OCI-LY7 (cell line): ENCODE results near the gene NTRK3. TPM values are rescaled to one million over a fixed set of nuclear protein-coding genes. Genes with fewer than 3 reads are reported as not detected.

ENCODE experiments used
- BruUV-seq: library from RNA; stranded (reverse); fragments of 400-500 nt; replicated peaks from 2 replicates; lab custom pipeline; 2021; lab: Mats Ljungman, UMichigan
- CTCF ChIA-PET: fragments of 300-600 bp; sonication (Branson Sonifier 250); formaldehyde crosslinking; loops from one replicate; lab custom pipeline; 2022; ENCODE audit warnings: antibody characterized with exemption; ENCODE audit not compliant: unreplicated experiment; lab: Charles Lee
- POLR2A ChIA-PET: fragments of 300-600 bp; sonication (Branson Sonifier 250); formaldehyde crosslinking; loops from one replicate; lab custom pipeline; 2022; ENCODE audit warnings: antibody characterized with exemption; lab: Charles Lee
- DNase-seq: peaks from one replicate; pipeline ENCODE4 v3.0.0-alpha.2; 2015; ENCODE audit warnings: low spot score
- H2AFZ ChIP-seq: fragments of 200-600 bp; sonication (generic), shearing (Covaris generic); 2 replicates; pipeline ENCODE4 v1.6.1; 2014; ENCODE audit warnings: mild to moderate bottlenecking, antibody characterized with exemption, low read length, moderate library complexity
- H3K27ac ChIP-seq: fragments of 200-600 bp; sonication (generic); 2 replicates; pipeline ENCODE4 v1.5.1; 2014; ENCODE audit warnings: mixed run types, low read depth, mild to moderate bottlenecking, moderate library complexity, low read length, inconsistent platforms; ENCODE audit not compliant: poor library complexity, severe bottlenecking
- H3K36me3 ChIP-seq: fragments of 200-600 bp; sonication (generic); 2 replicates; pipeline ENCODE4 v1.6.1; 2014; ENCODE audit warnings: mild to moderate bottlenecking, antibody characterized with exemption, low read length, moderate library complexity, mixed read lengths; ENCODE audit not compliant: insufficient read depth
- H3K4me1 ChIP-seq: fragments of 200-600 bp; sonication (generic); 2 replicates; pipeline ENCODE4 v1.5.1; 2014; ENCODE audit warnings: mild to moderate bottlenecking, low read length; ENCODE audit not compliant: insufficient read depth, poor library complexity, severe bottlenecking
- H3K4me2 ChIP-seq: fragments of 200-600 bp; sonication (generic); 2 replicates; pipeline ENCODE4 v1.6.1; 2014; ENCODE audit warnings: mild to moderate bottlenecking, low read length
- H3K4me3 ChIP-seq: fragments of 200-600 bp; sonication (generic); 2 replicates; pipeline ENCODE4 v1.5.1; 2014; ENCODE audit warnings: mild to moderate bottlenecking, low read depth, low read length; ENCODE audit not compliant: poor library complexity, severe bottlenecking
- H3K79me2 ChIP-seq: fragments of 200-600 bp; sonication (generic); 2 replicates; pipeline ENCODE4 v1.6.1; 2016; ENCODE audit warnings: low read depth, mild to moderate bottlenecking, low read length, moderate library complexity, mixed read lengths; ENCODE audit not compliant: insufficient read depth
- H3K9me2 ChIP-seq: fragments of 200-600 bp; sonication (generic); 2 replicates; pipeline ENCODE4 v1.6.1; 2016; ENCODE audit warnings: mild to moderate bottlenecking, low read length, mixed read lengths; ENCODE audit not compliant: insufficient read depth
- H3K9me3 ChIP-seq: fragments of 200-600 bp; sonication (generic); 2 replicates; pipeline ENCODE4 v1.6.1; 2014; ENCODE audit warnings: mild to moderate bottlenecking, mixed run types, low read length, mixed read lengths
- H4K20me1 ChIP-seq: fragments of 200-600 bp; sonication (generic); 2 replicates; pipeline ENCODE4 v1.6.1; 2014; ENCODE audit warnings: mild to moderate bottlenecking, antibody characterized with exemption, low read length, moderate library complexity, mixed read lengths; ENCODE audit not compliant: insufficient read depth
- EZH2phosphoT487 ChIP-seq: fragments of 200-600 bp; sonication (generic); IDR thresholded peaks from 2 replicates; pipeline ENCODE4 v1.6.1; 2018; ENCODE audit warnings: low read depth, borderline replicate concordance, mild to moderate bottlenecking, mixed run types, antibody characterized with exemption, low read length, moderate library complexity, mixed read lengths
- intact Hi-C: fragments of 100-400 bp; cut with micrococcal nuclease; formaldehyde crosslinking; loops from one replicate; pipeline ENCODE4 v1.10.0; 2022; ENCODE audit not compliant: unreplicated experiment
- total RNA-seq, 2 experiments: library from RNA; depleted of rRNA in 1 of 2; stranded (reverse); fragments of >200 nt in 1 of 2; shearing (Covaris generic) in 1 of 2; gene quantifications; 2 replicates each; pipeline ENCODE4 v1.2.3, GENCODE V29; 2014 to 2022
- TF ChIP-seq, protein P1 (sequence below): fragments of 200-600 bp; sonication (generic); conservative IDR thresholded peaks from 2 replicates; pipeline ENCODE4 v1.5.1; 2014; ENCODE audit warnings: mild to moderate bottlenecking, antibody characterized with exemption, low read length, moderate library complexity, mixed read lengths

The NTRK3 gene
- total RNA-seq, 2 experiments from 2014 or later, result 0.50 to 2.5 TPM

DNA sequence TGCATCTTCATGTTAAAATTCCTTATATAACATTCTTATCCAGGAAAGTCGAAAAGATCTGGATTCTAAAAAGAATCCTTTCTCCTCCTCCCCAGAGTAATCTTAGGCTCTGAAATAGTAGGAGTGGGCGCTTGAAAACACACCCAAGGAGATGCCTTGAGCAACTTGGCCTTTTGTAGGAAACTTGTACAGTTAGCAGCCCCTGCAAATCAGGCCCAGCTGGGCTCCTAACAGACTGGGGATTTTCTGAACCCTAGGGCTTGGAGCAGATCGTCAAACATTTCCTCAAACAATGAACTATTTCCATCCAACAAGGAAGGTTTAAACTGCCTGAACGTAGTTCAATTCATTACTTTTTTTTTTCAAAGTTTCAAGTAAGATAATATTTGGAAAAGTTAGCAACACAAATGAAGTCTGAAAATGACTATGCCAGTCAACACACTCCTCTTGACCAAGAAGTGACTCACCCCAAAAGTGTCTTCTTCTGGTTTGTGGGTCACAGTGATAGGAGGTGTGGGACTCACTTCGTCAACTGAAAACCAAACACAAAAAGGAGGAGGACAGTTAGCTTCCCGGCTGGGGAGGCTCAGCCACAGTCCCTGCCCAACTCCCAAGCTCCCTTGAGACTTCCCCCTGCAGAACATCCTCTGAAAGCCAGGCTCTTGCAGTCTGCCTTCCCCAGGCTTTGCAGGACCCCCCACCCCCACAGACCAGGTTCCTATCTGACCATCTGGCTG is 129.7 kb downstream of the NTRK3 start:
- Histone ChIP-seq H3K4me1 (no peaks in the 10 kb centered on the region), H4K20me1 (no peaks in the 10 kb centered on the region), H3K9me3 (no peaks in the 10 kb centered on the region), H3K4me2 (no peak overlapping the region), H3K36me3 (no peaks in the 10 kb centered on the region), H3K27ac (no peak overlapping the region), H2AFZ (no peak overlapping the region), H3K79me2 (no peaks in the 10 kb centered on the region), H3K9me2 (no peaks in the 10 kb centered on the region), H3K4me3 (no peak overlapping the region)
- BruUV-seq, result no TSS peak
- TF ChIP-seq, protein P1, sequence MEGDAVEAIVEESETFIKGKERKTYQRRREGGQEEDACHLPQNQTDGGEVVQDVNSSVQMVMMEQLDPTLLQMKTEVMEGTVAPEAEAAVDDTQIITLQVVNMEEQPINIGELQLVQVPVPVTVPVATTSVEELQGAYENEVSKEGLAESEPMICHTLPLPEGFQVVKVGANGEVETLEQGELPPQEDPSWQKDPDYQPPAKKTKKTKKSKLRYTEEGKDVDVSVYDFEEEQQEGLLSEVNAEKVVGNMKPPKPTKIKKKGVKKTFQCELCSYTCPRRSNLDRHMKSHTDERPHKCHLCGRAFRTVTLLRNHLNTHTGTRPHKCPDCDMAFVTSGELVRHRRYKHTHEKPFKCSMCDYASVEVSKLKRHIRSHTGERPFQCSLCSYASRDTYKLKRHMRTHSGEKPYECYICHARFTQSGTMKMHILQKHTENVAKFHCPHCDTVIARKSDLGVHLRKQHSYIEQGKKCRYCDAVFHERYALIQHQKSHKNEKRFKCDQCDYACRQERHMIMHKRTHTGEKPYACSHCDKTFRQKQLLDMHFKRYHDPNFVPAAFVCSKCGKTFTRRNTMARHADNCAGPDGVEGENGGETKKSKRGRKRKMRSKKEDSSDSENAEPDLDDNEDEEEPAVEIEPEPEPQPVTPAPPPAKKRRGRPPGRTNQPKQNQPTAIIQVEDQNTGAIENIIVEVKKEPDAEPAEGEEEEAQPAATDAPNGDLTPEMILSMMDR, result no peak
- DNase-seq, result no peak
- intact Hi-C loops, result no loop called here
- POLR2A ChIA-PET, result no interaction called here
- CTCF ChIA-PET, result no interaction called here

DNA sequence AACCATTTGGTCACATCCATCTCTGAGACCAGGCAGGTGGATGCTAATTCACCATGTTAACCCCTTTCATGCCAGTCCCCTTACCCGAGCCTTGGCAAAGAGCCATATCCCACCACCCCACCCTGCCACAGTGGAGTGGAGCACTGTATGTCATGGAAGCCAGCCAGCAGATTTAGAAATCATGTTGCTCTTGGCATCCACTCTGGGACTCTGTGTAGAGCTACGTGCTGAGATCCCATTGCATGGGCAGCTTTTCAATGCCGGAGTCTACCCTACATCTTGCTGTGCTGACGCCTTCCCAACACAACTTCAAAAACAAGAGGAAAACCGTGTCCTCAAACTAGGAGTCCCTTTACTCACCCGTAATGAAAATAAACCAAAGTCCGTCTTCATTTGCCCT is 131.0 kb downstream of the NTRK3 start:
- BruUV-seq, result no TSS peak
- no peak overlapping the region for H2AFZ ChIP-seq
- TF ChIP-seq, protein P1, result no peak
- TF ChIP-seq EZH2phosphoT487, result no peak
- no peak overlapping the region for H3K4me3 ChIP-seq
- H3K27ac ChIP-seq, result no peak overlapping the region
- H3K9me2 ChIP-seq, result no peaks in the 10 kb centered on the region
- no peak overlapping the region for H3K4me2 ChIP-seq
- no peaks in the 10 kb centered on the region for H3K79me2 ChIP-seq
- H3K36me3 ChIP-seq, result no peaks in the 10 kb centered on the region
- ChIA-PET POLR2A (no interaction called here), CTCF (no interaction called here)
- no peaks in the 10 kb centered on the region for H4K20me1 ChIP-seq
- H3K9me3 ChIP-seq, result no peaks in the 10 kb centered on the region
- no peaks in the 10 kb centered on the region for H3K4me1 ChIP-seq
- no peak for DNase-seq
- intact Hi-C loops, result no loop called here

GRCh38 chr15:88124199-88124598 is 132.3 kb downstream of the NTRK3 start:
- H3K4me3 ChIP-seq, result no peak overlapping the region
- no peaks in the 10 kb centered on the region for H3K79me2 ChIP-seq
- ChIA-PET CTCF (interaction anchor here (0.7 kb wide), 1 partner anchor 339 kb away, joined by 4 read pairs; no protein-coding TSS in a partner anchor), POLR2A (no interaction called here)
- H3K36me3 ChIP-seq, result no peaks in the 10 kb centered on the region
- BruUV-seq, result no TSS peak
- no peak for DNase-seq
- intact Hi-C loops, result no loop called here
- H3K4me2 ChIP-seq, result no peak overlapping the region
- H3K9me3 ChIP-seq, result no peaks in the 10 kb centered on the region
- no peaks in the 10 kb centered on the region for H3K9me2 ChIP-seq
- no peak for TF ChIP-seq EZH2phosphoT487
- TF ChIP-seq, protein P1, result no peak
- no peaks in the 10 kb centered on the region for H3K4me1 ChIP-seq
- H3K27ac ChIP-seq, result no peak overlapping the region
- no peaks in the 10 kb centered on the region for H4K20me1 ChIP-seq
- H2AFZ ChIP-seq, result no peak overlapping the region
